ENCODE data around the gene CREB3L2. TPM values are rescaled to one million over a fixed set of nuclear protein-coding genes. Genes with fewer than 3 reads are reported as not detected.

CREB3L2 gene
- total and polyA plus RNA-seq, 2 donors = 3.4 to 6.6 TPM

DNA sequence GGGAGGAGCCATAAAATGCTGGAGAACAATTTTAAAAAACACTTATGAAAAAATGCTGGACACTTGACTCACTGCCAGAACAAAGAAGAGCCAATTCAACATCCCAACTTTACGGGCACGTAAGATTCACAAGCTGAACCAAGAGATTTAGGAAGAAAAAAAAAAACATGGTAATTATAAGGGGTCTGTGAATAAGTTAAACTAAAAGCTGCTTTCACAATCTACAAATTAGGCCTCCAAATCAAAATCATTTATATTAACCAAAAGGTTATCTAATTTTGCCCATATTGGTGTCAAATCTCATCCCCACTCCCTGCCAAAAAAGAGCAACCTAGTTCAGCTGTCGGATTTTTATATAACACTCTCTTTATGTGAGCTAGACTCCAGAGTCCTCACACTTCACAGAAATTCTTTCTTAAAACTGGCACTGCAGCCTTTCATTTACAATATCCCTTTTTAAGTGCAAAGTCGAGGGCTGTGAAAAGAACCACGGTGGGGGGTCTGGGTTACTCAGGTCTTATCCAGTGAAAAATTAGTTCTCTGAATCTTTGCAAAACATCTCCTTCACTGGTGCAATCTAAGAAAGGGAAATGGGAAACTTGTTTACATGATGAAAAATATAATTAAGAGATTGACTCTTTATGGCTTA, 124.7 kb downstream of the CREB3L2 start:
- no peak for DNase-seq (ENCODE audit: low read depth in 6 of 9, low spot score in 9 of 9)

DNA sequence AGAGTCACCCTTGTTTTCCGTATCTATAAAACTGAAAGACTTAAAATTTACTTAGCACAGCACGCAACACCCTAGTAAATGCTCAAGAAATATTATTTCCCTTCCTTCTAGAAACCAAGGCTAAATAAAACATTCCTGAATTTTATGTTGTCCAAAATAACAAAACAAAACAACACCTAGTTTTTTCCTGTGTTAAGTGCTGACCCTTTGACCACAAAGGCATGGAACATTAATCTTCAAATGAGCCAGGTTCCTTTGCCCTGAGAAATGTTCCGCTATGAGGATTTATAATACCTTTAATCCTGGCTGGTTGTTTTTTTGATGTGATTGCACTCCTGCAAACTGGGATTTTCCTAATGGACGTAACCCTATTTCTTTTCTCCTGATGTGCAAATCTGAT, 126.1 kb downstream of the CREB3L2 start:
- Histone ChIP-seq H3K9me3 (ENCODE audit: control insufficient read depth in 2 of 2, insufficient read depth in 1 of 2, low read length in 1 of 2) (no peaks in the 10 kb centered on the region), H3K36me3 (ENCODE audit: control insufficient read depth in 2 of 2, insufficient read depth in 2 of 2, low read length in 1 of 2) (peaks cover 8 to 13% of the 10 kb centered on the region in 2 donors), H3K27ac (ENCODE audit: low read depth in 1 of 2, low read length in 1 of 2) (no peak overlapping the region), H3K4me1 (ENCODE audit: control insufficient read depth in 2 of 2, insufficient read depth in 2 of 2, low read length in 2 of 2) (no peaks in the 10 kb centered on the region), H3K27me3 (ENCODE audit: control insufficient read depth in 2 of 2, insufficient read depth in 1 of 2, low read length in 1 of 2) (no peaks in the 10 kb centered on the region), H3K4me3 (ENCODE audit: low read length in 2 of 2) (no peak overlapping the region)
- 99% methylated on average over 4 of the region's 4 CpGs for WGBS
- no peak for DNase-seq (ENCODE audit: low read depth in 6 of 9, low spot score in 9 of 9)

More for the DNA sequence above, 124.7 kb downstream of the CREB3L2 start:
- no peaks in the 10 kb centered on the region for H3K9me3 ChIP-seq (ENCODE audit: control insufficient read depth in 2 of 2, insufficient read depth in 1 of 2, low read length in 1 of 2)
- H3K27ac ChIP-seq (ENCODE audit: low read depth in 1 of 2, low read length in 1 of 2) = no peak overlapping the region
- peaks cover 12 to 22% of the 10 kb centered on the region in 2 donors for H3K36me3 ChIP-seq (ENCODE audit: control insufficient read depth in 2 of 2, insufficient read depth in 2 of 2, low read length in 1 of 2)
- no peaks in the 10 kb centered on the region for H3K27me3 ChIP-seq (ENCODE audit: control insufficient read depth in 2 of 2, insufficient read depth in 1 of 2, low read length in 1 of 2)
- H3K4me1 ChIP-seq (ENCODE audit: control insufficient read depth in 2 of 2, insufficient read depth in 2 of 2, low read length in 2 of 2) = no peaks in the 10 kb centered on the region
- 92% methylated on average over 5 of the region's 5 CpGs for WGBS
- no peak overlapping the region for H3K4me3 ChIP-seq (ENCODE audit: low read length in 2 of 2)

DNA sequence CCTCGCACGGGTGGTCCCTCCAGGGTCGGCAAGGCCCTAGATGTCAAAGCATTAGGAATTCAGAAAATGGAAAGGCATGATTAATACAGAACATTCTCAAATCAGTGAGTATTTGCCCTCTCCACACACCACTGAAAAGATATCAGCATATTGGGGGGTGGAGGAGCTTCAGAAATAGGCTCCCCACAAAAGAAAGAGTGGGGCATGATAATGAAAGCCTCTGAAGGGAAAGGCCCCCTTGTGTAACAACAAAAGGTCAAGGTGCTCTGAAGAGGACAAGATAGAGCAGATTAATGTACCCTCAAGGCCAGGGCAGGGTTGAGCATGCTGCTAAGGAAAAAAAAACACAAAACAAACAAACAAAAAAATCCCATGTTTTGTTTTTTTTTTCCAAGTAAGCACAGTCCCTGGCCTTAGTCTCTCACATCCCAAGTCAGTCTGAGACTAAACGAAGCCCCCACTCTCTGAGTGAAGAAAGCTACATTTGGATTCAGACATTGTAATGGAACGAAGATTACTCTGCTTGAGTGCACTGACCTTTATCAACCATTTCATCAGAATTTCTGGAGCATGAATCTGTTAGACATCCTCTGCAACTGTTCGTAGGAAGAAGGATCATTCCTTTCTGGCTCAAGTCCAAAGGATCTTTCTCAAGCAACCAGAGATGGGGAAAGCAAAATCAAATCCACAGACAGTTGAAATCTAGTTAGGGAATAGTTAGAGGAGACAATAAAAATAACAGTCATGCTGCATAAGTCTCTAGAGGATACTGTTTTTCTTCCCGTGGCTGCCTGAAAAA, 127.7 kb downstream of the CREB3L2 start:
- 96% methylated on average over 7 of the region's 7 CpGs for WGBS
- Histone ChIP-seq H3K27ac (ENCODE audit: low read depth in 1 of 2, low read length in 1 of 2) (no peak overlapping the region), H3K36me3 (ENCODE audit: control insufficient read depth in 2 of 2, insufficient read depth in 2 of 2, low read length in 1 of 2) (peaks cover 3 to 4% of the 10 kb centered on the region in 2 donors), H3K27me3 (ENCODE audit: control insufficient read depth in 2 of 2, insufficient read depth in 1 of 2, low read length in 1 of 2) (no peaks in the 10 kb centered on the region), H3K9me3 (ENCODE audit: control insufficient read depth in 2 of 2, insufficient read depth in 1 of 2, low read length in 1 of 2) (no peaks in the 10 kb centered on the region), H3K4me1 (ENCODE audit: control insufficient read depth in 2 of 2, insufficient read depth in 2 of 2, low read length in 2 of 2) (no peaks in the 10 kb centered on the region), H3K4me3 (ENCODE audit: low read length in 2 of 2) (no peak overlapping the region)
- DNase-seq (ENCODE audit: low read depth in 6 of 9, low spot score in 9 of 9) = no peak

DNA sequence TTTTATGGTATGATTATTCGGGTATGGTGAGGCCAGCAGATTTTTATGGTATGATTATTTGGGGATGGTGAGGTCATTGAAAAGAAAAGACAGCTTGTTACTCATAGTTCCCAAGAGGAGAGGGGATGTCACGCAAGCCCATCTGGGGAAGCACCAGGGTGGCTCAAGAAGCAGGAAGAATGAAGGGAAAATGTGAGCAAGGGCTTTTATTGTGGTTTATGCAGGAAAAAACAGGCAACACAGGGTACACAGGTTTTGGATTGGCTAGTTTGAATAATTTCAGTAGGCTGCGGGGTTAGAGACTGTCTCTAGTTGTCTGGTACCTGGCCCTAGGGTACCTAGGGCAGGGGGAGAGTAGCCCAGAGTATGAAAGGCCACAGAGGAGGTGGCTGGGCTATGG, 128.4 kb downstream of the CREB3L2 start:
- 99% methylated on average over 3 of the region's 3 CpGs for WGBS
- H3K4me1 ChIP-seq (ENCODE audit: control insufficient read depth in 2 of 2, insufficient read depth in 2 of 2, low read length in 2 of 2) = no peaks in the 10 kb centered on the region
- no peak overlapping the region for H3K4me3 ChIP-seq (ENCODE audit: low read length in 2 of 2)
- H3K27ac ChIP-seq (ENCODE audit: low read depth in 1 of 2, low read length in 1 of 2) = no peak overlapping the region
- H3K27me3 ChIP-seq (ENCODE audit: control insufficient read depth in 2 of 2, insufficient read depth in 1 of 2, low read length in 1 of 2) = no peaks in the 10 kb centered on the region
- H3K9me3 ChIP-seq (ENCODE audit: control insufficient read depth in 2 of 2, insufficient read depth in 1 of 2, low read length in 1 of 2) = no peaks in the 10 kb centered on the region
- no peak for DNase-seq (ENCODE audit: low read depth in 6 of 9, low spot score in 9 of 9)
- peaks cover 3 to 4% of the 10 kb centered on the region in 2 donors for H3K36me3 ChIP-seq (ENCODE audit: control insufficient read depth in 2 of 2, insufficient read depth in 2 of 2, low read length in 1 of 2)

DNA sequence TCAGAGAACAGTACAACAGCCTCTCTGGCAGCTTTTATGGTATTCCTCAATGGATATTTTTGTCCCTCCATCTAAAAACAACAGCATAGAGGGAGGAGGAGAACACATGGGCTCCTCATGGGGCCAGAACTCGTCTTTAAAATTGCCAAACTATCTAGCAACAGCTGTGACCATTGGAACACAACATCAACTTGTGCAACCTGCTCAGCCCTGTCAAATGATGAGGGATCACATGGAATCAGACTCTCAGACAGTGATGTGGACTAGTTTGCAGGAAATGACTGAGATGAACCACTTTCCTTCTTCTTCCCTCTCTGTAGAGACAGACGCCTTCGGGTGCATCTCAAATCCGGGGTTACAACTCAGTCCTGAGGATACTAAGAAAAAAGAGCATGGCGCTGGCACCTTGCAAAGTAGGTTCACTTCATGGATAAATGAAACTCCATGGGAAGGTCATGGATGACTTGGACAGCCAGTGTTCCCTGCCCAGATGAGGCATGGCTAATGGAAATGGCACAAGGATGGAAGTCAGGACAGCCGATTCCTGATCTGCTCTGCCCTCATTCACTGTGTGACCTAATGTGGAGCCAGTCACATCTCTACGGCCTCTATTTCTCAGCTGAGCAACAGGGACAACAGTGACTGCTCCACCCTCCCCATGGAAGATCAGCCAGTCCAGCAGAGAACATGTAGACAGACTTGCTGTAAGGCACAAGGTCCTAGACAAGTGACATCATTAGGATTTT, 130.5 kb downstream of the CREB3L2 start:
- no peak overlapping the region for H3K27ac ChIP-seq (ENCODE audit: low read depth in 1 of 2, low read length in 1 of 2)
- WGBS = 96% methylated on average over 7 of the region's 7 CpGs

DNA sequence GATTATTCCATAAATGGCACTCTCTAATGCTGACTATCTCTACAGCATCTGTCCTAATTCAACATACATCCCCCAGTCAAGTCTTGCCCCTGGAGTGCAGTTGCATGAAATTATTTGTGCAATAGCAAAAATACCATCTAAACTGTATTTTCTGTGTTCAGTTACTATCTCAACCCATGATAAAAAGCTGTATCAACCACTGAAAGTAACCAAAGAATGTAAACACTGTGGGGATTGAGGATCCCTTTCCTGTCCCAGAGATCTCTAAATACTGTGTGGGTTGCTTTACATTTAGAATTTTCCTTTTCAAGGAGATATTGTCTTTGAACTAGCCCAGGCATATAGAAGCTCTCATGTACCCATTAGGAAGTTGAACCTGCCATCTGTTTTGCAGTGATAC, 131.2 kb downstream of the CREB3L2 start:
- Histone ChIP-seq H3K27ac (ENCODE audit: low read depth in 1 of 2, low read length in 1 of 2) (no peak overlapping the region), H3K4me1 (ENCODE audit: control insufficient read depth in 2 of 2, insufficient read depth in 2 of 2, low read length in 2 of 2) (no peaks in the 10 kb centered on the region), H3K27me3 (ENCODE audit: control insufficient read depth in 2 of 2, insufficient read depth in 1 of 2, low read length in 1 of 2) (no peaks in the 10 kb centered on the region), H3K36me3 (ENCODE audit: control insufficient read depth in 2 of 2, insufficient read depth in 2 of 2, low read length in 1 of 2) (no peaks in the 10 kb centered on the region), H3K9me3 (ENCODE audit: control insufficient read depth in 2 of 2, insufficient read depth in 1 of 2, low read length in 1 of 2) (no peaks in the 10 kb centered on the region), H3K4me3 (ENCODE audit: low read length in 2 of 2) (no peak overlapping the region)
- no peak for DNase-seq (ENCODE audit: low read depth in 6 of 9, low spot score in 9 of 9)

More for the DNA sequence above, 130.5 kb downstream of the CREB3L2 start:
- no peak for DNase-seq (ENCODE audit: low read depth in 6 of 9, low spot score in 9 of 9)
- Histone ChIP-seq H3K4me3 (ENCODE audit: low read length in 2 of 2) (no peak overlapping the region), H3K4me1 (ENCODE audit: control insufficient read depth in 2 of 2, insufficient read depth in 2 of 2, low read length in 2 of 2) (no peaks in the 10 kb centered on the region), H3K9me3 (ENCODE audit: control insufficient read depth in 2 of 2, insufficient read depth in 1 of 2, low read length in 1 of 2) (no peaks in the 10 kb centered on the region), H3K36me3 (ENCODE audit: control insufficient read depth in 2 of 2, insufficient read depth in 2 of 2, low read length in 1 of 2) (peaks cover 0 to under 1% of the 10 kb centered on the region in 2 donors), H3K27me3 (ENCODE audit: control insufficient read depth in 2 of 2, insufficient read depth in 1 of 2, low read length in 1 of 2) (no peaks in the 10 kb centered on the region)

DNA sequence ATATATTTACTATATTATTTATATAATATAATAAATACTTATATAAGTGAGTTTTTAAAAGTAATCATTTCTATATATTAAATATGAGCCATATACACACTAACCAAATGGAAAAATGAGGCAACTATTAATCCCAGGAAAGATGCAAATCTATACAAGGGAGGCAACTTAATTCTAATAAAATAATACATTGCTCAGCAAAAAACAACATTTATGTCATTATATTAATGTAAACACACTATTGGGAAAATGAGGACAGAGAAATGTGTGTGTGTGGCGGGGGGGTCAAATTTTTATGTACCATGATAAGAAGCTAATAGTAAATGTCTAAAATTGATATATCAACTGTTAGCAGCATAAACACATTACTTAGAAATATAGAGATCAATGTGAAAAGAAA, 131.8 kb downstream of the CREB3L2 start:
- 97% methylated on average over 1 of the region's 1 CpG for WGBS
- Histone ChIP-seq H3K27ac (ENCODE audit: low read depth in 1 of 2, low read length in 1 of 2) (no peak overlapping the region), H3K9me3 (ENCODE audit: control insufficient read depth in 2 of 2, insufficient read depth in 1 of 2, low read length in 1 of 2) (no peaks in the 10 kb centered on the region), H3K4me1 (ENCODE audit: control insufficient read depth in 2 of 2, insufficient read depth in 2 of 2, low read length in 2 of 2) (no peaks in the 10 kb centered on the region), H3K36me3 (ENCODE audit: control insufficient read depth in 2 of 2, insufficient read depth in 2 of 2, low read length in 1 of 2) (no peaks in the 10 kb centered on the region), H3K4me3 (ENCODE audit: low read length in 2 of 2) (no peak overlapping the region), H3K27me3 (ENCODE audit: control insufficient read depth in 2 of 2, insufficient read depth in 1 of 2, low read length in 1 of 2) (no peaks in the 10 kb centered on the region)
- DNase-seq (ENCODE audit: low read depth in 6 of 9, low spot score in 9 of 9) = no peak

DNA sequence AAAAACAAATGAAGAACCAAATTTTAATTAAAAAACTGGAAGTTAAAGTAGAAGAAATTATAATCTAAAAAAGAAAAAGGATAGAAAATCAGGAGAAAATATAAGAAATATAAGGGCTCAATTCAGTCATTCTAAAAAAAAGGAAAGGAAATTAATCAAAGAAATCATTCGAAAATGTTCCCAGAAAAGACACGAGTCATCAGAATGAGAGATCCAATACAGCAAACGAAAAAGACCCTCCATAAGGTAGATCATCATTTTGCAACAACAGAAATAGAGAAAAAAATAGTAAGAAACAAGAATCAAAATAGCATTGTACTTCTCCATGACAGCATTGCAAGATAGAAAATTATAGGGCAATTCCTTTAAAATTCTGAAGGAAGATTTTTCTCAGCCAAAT, 132.6 kb downstream of the CREB3L2 start:
- Histone ChIP-seq H3K4me3 (ENCODE audit: low read length in 2 of 2) (no peak overlapping the region), H3K27ac (ENCODE audit: low read depth in 1 of 2, low read length in 1 of 2) (no peak overlapping the region), H3K36me3 (ENCODE audit: control insufficient read depth in 2 of 2, insufficient read depth in 2 of 2, low read length in 1 of 2) (no peaks in the 10 kb centered on the region), H3K27me3 (ENCODE audit: control insufficient read depth in 2 of 2, insufficient read depth in 1 of 2, low read length in 1 of 2) (no peaks in the 10 kb centered on the region), H3K9me3 (ENCODE audit: control insufficient read depth in 2 of 2, insufficient read depth in 1 of 2, low read length in 1 of 2) (no peaks in the 10 kb centered on the region), H3K4me1 (ENCODE audit: control insufficient read depth in 2 of 2, insufficient read depth in 2 of 2, low read length in 2 of 2) (no peaks in the 10 kb centered on the region)
- no peak for DNase-seq (ENCODE audit: low read depth in 6 of 9, low spot score in 9 of 9)
- WGBS = 97% methylated on average over 3 of the region's 3 CpGs

DNA sequence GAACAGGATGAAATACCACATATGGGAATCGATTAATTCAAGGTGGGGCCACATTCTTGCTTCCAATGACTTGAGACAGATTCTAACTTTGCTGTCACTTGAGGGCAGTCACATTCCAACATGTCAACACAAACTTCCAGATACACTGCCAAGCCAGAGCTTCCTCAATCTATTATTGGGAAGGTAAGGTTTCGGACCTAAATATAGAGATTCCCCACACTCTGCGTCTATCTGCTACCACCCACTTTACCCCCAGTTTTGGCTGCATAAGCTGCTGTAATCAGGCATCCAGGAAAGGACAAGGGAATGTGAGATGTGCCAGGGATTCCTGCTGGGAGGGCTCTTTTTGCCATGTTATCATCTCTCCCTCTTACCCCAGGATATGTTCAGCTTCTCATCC, 134.6 kb downstream of the CREB3L2 start:
- no peak for DNase-seq (ENCODE audit: low read depth in 6 of 9, low spot score in 9 of 9)
- WGBS = 97% methylated on average over 3 of the region's 3 CpGs
- H3K36me3 ChIP-seq (ENCODE audit: control insufficient read depth in 2 of 2, insufficient read depth in 2 of 2, low read length in 1 of 2) = no peaks in the 10 kb centered on the region
- no peaks in the 10 kb centered on the region for H3K27me3 ChIP-seq (ENCODE audit: control insufficient read depth in 2 of 2, insufficient read depth in 1 of 2, low read length in 1 of 2)
- H3K4me3 ChIP-seq (ENCODE audit: low read length in 2 of 2) = no peak overlapping the region
- no peak overlapping the region for H3K27ac ChIP-seq (ENCODE audit: low read depth in 1 of 2, low read length in 1 of 2)
- no peaks in the 10 kb centered on the region for H3K4me1 ChIP-seq (ENCODE audit: control insufficient read depth in 2 of 2, insufficient read depth in 2 of 2, low read length in 2 of 2)
- no peaks in the 10 kb centered on the region for H3K9me3 ChIP-seq (ENCODE audit: control insufficient read depth in 2 of 2, insufficient read depth in 1 of 2, low read length in 1 of 2)

Data from thymus (tissue), 11 donors.